ENCODE data around the gene KIF3C.
"Not testable (repeated sequence)": the region's sequence is repeated elsewhere in the genome, so short reads cannot be mapped to it uniquely, and the experiment has no call there.

KIF3C gene

DNA sequence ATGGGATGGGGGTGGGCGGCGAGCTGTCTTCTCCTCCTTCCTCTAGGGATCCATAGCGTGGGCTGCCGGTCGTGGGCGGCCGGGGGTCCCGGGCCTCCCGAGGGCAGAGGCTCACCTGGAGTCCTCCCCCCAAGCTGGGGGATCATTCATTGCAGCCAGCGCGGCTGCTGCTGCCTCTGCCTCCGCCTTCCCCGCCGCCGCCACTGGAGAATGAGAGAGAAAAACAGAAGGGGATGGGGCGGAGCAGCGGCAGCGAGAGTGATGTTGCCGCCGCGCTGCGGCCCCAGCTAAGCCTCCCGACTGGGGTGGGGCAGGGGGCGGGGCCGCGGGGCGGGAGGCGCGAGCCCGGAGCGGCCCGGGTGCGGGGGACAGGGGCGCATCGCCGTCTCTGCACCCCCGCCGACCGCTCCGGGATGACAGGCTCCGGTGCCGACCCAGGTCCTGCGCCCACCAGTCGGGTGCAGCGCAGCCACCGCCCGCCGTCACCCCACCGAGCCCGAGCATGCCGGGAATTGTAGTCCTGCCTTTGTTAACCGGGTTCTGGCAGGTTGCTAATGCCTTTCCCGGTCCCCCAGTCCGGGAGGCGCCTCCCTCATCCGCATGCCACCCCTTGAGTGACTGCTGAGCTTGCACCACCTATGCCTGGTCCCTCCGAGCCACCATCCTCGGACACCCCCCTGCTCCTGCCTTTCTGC, at the start of gene KIF3C:
TSS of gene KIF3C (minus strand) at position 225 of the 695 bp plus-strand sequence. CDS start 580 bp downstream, outside the sequence.
- peak; percentile 43 to 64 (median 52) for DNase-seq (ENCODE audit: low read depth in 3 of 3)

DNA sequence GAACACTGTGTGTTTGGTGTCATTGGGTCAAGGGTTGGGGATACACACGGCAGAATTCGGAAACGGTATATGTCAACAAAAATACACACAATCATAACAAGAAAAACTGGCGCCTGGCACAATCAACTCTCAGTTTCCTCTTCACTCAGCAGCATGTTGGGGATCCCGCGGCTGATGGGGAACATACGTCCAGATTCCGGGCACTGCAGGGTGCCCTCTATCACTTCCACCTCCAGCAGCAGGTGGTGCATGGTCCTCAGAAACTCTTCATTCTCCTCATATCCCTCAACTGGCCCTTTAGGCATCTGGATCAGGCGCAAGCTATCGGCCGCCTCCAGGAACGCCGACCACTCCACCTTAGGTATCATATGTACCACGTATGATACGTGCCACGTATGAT, 45.8 kb upstream of the KIF3C start:
- not testable (repeated sequence) for DNase-seq (ENCODE audit: low read depth in 3 of 3)

DNA sequence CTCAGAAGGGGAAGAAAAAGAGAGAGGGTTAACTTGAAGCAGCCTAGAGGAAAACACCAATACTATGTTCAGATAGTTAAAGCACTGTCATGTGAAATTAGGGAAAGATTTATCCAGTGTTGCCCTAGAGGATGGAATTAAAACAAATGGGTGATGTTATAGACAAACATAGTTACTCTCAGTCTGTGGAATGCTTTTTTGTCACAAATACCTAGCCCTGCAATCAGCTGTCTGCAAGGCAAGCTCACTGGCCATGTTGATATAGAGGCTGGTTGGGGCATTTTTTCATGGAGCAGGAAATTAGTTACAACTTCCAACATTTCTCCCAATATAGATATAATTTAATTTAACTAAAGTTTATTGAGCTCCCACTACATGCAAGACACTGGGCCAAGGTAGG, 43.2 kb upstream of the KIF3C start:
- no peak for DNase-seq (ENCODE audit: low read depth in 3 of 3)

DNA sequence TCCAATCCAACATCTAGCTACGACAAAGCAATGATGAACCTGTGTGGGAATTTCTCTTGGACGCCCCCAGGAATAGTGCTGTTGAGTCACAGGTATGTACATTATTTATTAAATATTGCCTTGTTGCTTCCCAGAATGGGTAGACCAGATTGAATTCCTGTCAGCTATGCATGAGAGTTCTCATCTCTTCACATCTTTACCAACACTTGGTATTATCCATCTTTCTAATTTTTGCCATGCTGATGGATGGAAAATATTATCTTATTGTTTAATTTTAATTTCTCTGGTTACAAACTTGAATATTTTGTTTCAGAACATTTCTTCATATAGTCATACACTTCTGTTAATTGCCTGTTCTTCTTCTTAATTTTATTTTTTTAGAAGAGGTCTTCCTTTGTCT, 42.0 kb upstream of the KIF3C start:
- no peak for DNase-seq (ENCODE audit: low read depth in 3 of 3)

DNA sequence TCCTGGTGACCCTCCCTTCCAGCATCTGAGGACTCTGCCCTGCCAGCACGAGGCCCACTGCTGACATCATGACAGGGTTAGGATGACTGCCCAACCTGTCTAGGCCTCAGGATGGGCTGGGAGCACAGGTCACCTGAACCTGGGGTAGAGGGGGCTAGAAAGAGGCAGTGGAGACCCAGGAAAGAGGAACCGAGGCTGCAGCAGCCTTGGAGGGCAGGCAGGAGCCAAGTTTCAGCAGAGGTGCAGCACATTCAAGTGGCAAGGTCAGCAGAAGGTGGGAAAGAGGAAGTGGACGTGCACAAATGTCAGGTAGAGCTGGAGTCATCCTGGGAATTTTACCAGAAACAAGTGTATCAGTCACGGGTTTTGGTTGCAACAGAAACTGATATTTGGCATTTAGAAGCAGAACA, 37.9 kb upstream of the KIF3C start:
- DNase-seq (ENCODE audit: low read depth in 3 of 3): no peak

DNA sequence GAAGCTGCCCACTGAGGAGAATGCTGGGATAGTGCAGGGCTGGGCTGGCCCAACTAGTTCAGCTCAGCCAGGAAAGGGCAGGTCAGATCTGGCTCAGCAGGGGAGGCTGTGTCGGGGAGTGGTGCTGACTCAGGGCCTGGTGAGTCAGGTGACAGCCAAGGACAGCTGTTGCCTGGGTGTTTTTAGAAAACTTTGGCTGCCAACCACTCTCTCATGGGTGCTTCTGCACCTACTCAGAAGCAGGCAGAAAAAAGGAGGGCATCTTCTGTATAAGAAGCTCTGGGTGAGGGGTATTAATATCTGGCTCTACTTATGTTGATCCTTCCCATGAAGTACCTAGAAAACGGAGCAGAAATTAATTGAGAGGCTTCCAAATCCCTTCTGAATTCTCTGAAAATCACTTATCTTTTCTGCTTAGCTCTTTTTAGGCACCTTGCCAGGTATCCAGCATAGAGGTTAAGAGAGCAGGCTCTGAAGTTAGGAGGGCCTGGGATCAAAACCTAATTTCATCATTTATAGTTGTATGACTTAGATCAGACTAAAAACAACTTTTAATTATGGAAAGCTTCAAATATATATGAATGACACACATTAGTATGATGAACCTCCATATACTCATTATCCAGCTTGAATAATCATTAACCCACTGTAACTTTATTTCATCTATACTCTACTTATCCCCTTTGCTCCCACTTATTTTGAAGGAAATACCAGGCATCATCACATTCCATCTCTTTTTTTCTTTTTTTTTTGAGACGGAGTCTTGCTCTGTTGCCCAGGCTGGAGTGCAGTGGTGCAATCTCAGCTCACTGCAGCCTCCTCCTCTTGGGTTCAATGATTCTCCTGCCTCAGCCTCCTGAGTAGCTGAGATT, 36.1 kb upstream of the KIF3C start:
- peak in 2 of 3 donors; percentile 12 to 33 for DNase-seq (ENCODE audit: low read depth in 3 of 3)

DNA sequence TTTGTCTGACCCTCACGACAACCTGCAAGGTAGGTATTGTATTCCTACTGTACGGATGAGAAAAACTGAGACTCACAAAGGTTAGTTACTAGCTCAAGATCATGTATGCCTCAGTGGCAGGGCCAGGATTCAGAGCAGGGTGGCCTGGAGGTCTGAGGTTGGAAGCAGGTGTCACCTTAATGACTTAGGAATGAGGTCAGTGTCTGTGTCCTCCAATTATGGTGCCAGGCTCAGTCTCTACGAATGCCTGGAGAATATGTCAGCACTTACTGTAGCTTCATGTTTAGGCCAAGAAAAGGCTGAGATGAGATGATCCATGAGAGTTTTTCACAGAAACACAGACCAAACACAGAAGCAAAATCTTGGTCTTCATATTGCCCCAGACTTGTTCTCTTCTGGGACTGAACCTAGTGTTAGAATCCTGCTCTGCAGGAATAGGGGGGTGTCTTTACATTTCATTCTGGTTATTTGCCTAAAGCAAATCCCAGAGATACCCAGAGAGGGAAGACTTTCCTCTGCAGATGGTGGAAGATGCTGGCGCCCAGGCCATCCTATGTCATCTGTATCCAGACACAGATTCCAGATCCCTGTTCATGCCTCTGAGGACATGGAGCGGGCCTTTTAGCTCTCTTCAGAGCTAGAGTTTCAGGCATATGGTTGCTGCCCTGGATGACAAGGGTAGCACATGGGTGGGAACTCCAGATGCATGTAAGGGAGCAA, 35.3 kb upstream of the KIF3C start:
- no peak for DNase-seq (ENCODE audit: low read depth in 3 of 3)

DNA sequence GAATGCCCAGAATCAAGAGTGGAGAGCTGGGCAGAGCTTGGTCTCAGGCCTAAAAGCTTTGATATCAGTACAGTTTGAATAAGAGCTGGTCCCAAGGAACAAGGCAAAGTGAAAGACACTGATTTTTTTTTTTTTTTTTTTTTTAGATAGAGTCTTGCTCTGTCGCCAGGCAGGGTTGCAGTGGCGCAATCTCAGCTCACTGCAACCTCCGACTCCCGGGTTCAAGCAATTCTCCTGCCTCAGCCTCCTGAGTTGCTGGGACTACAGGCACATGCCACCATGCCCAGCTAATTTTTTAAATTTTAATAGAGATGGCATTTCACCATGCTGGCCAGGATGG, 34.4 kb upstream of the KIF3C start:
- DNase-seq (ENCODE audit: low read depth in 3 of 3): not testable (repeated sequence)

DNA sequence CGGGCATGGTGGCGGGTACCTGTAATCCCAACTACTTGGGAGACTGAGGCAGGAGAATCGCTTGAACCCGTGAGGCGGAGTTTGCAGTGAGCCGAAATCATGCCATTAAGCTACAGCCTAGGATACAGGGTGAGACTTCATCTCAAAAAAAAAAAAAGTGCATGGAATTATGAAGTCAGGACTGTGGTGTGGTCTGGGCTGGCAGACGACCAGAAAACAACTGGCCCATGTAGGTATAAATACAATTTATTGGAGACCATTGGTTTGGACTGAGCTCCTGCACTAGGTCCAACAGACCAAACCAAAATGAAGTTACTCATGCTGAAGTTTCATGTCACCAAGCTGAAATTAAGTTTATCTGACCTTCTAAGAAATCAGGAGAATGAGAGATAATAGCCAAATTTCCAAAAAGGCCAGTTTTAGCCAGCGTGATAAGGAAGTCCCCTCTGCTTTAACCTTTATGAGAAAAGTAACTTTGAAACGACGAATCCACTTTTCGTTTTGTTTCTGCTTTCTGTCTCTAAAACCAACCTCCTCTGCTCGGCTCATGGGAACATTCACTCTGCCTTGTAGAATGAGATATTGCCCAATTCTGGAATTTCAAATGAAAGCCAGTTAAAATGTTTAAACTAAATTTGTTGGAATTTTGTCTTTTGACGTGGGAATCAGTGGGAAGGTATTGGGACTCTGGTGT, 33.9 kb upstream of the KIF3C start:
- no peak for DNase-seq (ENCODE audit: low read depth in 3 of 3)

DNA sequence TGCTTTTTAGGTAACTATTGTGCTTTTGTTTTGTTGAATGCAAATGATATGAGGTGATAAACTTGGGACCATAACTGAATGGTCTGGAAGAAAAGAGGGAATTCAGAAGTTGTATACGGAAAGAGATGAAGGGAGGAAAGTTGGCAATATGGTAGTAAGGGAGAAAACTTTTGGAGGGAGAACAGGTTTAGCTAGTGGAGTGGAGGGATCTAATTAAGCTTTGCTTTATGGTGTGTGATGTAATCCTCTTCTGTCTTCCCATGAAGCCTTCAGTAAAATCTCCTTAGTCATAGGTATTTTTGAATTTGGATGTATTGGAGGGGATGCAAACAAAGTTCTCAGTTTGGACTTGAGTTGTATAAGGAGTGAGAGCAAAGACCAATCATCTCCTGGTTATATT, 31.4 kb upstream of the KIF3C start:
- no peak for DNase-seq (ENCODE audit: low read depth in 3 of 3)

DNA sequence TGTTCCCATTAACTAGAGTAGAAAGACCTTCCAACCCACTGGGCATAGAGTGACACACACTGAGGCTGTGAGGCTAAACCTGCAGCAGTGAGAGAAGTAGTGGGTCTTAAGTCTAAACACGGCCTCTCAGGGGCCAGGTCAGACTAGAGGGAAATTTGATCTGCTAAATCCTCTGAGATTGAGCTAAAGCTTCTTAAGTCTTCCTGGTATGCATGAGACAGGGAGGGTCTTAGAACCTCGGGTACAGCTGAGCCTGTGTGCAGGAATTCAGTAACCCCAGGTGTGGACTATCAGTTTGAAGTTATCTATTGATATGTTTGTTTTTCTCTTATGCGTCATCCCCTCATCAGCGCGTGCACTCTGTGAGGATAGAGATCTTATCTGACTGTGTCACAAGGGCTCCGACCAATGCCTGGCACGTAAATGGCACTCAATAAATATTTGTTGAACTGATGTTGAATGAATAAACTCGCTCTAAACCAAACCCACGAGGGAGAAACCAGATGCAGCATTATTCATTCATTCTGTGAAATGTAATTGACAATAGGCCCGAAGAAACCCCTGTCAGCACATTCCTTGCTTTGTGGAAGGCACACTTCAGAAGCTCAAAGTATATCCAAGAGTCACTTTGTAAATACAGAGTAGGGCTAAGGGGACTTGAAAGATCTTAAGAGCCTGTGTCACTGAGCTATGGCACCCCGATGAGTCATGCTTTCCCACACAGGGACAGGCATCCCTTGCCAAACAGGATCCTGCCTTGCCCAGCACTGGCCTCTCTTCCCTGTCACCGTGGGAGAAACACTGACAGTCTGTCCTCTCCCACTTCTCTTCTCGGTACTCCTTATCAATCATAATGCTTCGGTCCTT, 29.9 kb upstream of the KIF3C start:
- no peak for DNase-seq (ENCODE audit: low read depth in 3 of 3)

DNA sequence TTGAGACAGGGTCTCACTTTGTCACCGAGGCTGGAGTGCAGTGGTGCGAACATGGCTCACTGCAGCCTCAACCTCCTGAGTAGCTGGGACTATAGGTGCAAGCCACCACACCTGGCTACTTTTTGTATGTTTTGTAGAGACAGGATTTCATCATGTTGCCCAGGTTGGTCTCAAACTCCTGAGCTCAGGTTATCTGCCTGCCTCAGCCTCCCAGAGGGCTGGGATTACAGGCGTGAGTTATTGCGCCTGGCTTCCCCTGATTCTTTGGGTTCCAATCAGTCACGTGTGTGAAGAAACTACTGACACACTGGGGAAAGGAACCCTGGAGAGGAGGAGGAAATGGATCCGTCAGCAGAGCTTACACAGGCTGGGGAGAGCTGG, 29.3 kb upstream of the KIF3C start:
- no peak for DNase-seq (ENCODE audit: low read depth in 3 of 3)

DNA sequence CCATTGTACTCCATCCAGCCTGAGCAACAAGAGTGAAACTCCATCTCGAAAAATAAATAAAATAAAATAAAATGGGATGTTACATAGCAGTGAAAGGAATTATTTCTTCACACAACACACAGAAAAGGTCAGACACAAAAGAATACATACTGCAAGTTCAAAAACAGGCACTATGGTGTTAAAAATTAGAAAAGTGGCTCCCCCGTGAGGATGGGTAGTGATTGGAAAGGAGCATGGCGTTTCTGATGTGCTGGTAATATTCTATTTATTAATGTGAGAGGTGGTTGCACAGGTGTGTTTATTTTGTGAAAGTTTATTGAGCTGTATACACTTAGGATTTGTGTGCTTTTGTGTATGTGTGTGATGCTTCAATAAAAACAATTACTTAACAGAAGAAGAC, 28.6 kb upstream of the KIF3C start:
- no peak for DNase-seq (ENCODE audit: low read depth in 3 of 3)

DNA sequence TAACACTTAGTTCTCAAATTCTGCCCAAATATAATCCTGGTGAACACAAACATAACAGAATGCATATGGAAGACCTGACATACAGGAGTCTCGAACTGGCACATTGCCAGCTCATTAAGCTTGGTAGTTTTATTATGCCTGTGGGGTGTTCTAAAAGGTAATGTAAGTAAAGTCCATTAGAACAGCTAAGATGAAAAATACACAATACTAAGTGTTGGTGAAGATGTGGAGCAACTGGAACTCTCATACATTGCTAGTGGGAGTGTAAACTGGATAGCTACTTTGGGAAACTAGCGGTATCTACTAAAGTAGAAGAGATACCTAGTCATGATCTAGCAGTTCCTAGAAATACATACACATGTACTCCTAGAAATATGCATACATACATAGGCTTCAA, 27.3 kb upstream of the KIF3C start:
- no peak for DNase-seq (ENCODE audit: low read depth in 3 of 3)

DNA sequence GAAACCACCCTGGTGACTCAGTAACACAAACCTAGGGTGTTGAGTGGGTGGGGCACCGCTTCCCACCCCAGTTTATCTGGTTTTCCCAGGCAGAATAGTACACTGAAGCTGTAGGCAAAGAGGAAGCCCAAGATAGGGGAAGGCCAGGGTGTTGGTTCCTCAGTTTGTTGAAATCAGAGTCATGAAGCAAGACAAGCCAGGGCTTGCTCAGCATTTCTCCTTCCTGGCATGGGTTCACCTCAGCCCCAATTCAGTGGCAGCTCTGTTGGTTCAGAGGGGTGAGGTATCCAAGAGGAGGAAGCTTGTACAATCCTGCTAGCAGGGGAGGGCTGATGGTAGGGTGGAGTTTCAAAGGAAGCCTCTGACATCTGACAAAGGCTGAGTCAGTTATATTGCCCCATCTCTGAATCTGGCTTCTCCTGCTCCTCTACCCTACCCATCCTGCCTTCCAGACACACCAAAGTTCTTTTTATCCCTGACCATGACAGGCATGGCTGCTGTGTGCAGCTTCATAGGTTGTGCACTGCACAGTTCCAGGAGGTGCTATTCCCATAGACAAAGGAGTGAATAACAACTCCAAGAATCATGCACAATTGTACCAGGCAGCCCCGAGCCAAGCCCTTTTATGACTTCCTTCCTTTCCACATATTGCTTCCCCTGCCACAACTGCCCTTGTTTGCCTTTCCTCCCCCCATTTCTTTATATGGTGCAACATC, 26.7 kb upstream of the KIF3C start:
- DNase-seq (ENCODE audit: low read depth in 3 of 3): no peak

DNA sequence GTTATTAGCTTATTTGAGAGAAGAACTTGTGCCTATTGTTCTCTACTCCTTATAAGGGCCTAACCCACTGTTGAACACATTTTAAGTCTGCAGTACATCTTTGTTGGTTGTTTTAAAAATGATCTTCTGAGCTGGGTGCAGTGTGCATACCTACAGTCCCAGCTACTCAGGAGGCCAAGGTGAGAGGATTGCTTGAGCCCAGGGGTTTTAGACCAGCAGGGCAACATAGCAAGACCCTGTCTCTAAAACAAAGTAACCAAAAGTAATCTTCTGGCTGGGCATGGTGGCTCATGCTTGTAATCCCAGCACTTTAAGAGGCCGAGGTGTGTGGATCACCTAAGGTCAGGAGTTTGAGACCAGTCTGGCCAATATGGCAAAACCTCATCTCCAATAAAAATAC, 25.8 kb upstream of the KIF3C start:
- DNase-seq (ENCODE audit: low read depth in 3 of 3): no peak

DNA sequence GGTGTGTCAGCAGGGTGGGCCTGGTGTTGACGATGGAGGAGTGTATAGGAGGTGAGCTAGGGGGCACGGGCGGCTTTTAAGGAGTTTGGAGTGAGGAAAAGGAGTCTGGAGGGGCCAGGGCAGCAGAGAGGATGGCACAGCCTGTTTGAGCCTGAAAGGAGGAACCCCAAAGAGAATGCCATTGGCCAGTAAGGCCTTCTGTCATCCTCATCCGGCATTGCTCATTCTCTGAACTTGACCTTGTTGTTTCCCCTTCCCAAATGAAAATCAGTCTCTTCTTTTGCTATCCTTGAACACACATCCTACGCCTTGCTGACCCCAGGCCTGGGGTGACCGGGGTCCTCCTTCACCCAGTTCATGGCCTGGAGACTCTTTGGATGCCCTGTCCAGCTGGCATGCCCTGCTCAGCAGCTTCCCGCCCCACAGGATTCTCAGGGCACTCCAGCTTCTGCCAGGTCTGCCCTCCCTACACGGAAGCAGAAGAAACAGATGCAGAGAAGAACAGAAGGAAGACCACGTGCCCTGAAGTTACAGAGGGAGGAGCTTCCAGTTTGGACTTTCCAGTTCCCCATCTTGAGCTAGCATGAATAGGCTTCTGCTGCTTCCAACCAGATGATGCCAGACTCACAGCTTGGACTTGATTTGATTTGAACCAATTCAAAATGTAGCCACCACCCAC, 20.5 kb upstream of the KIF3C start:
- no peak for DNase-seq (ENCODE audit: low read depth in 3 of 3)

DNA sequence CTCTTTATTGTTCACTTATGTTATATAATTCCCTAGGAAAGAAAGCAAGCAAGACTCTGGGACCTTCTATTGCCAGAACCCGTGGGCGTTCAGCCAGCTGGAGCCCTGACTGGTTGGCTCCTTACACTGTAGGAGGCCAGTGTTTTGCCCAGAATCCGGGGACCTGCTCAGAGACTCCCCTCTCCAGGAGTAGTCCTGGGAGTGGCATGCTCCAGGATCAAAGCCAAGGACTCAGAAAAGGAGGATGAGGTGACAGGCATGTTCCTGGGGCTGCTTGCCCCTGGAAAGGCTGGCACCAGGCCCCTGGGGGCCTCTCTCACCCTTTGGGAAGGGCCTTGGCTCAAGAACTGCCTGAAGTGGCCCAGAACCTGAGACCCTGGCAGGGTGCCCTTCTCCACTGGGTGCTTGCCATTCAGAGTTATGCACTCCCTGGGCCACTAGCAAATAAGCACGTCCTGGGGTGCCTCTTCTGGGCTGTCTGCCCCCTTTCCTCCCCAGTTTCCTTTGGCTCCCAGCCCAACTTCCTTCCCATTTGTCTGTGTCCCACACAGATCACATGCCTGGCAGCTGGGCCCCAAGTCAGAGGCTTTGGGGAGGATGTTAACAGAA, 19.6 kb upstream of the KIF3C start:
- DNase-seq (ENCODE audit: low read depth in 3 of 3): no peak

DNA sequence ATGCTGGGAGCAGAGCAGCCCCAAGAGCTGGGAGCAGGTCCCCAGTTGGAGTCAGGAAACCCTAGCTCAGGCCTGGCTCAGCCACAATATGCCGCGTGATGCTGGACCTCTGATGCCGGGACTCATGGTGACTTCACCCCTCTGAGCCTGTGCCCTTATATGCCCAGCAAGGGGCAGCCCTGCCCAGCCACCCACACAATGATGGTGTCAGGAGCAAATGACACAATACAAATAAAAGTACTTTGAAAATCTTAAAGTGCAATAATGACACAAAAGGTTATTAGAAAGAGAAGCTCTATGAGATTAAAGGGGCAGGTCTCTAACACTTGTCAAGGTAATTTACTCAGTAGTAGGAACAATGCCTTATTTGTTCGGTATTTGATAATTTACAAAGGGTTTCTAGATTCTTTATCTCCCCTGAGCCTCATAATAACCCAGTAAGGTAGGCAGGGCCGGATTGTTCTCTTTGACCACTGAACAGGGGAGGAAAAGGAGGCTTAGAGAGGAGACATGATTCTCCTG, 18.3 kb upstream of the KIF3C start:
- DNase-seq (ENCODE audit: low read depth in 3 of 3): no peak

All from stimulated activated CD4-positive, alpha-beta T cell treated with anti-CD3 and anti-CD28 coated beads, TNF-alpha, amount 100 ng/mL, for 48 hours (primary cell).